Heart left ventricle (tissue), 13 donors: ENCODE data around the gene REP15.

Source experiments
- CTCF ChIP-seq, 12 donors: fragments of 200-600 bp; sonication (generic) in 4 of 12; IDR thresholded peaks; one replicate each; pipeline versions ENCODE4 v1.5.0 to v1.8.0; 2018 to 2022; ENCODE audit warnings: antibody characterized with exemption in 12 of 12, mild to moderate bottlenecking in 5 of 12
- POLR2A ChIP-seq, 2 donors: fragments of 450-650 bp; IDR thresholded peaks; one replicate each; pipeline ENCODE4 v1.6.1; 2017; ENCODE audit warnings: antibody characterized with exemption in 2 of 2, mild to moderate bottlenecking in 2 of 2, moderate library complexity in 2 of 2
- donor health status: ischemic (EF 13 %, LVEDD 7.1; RV severe dilation, severe dysfunction).
- donor health status: DM: no; HTN: yes; CAD: no.
- donor health status: DM: no; HTN: no; CAD: no.
- donor health status: ischemic (EF 25% LVEDD 6.9; RV normal size, moderate dysfunction).
- donor health status: ischemic (EF 25% LVEDD 5.7; RV mildly dilated, moderate dysfunction).
- donor health status: ischemic (EF 35%, LVEDD 5.7; RV mildly dilated, moderate dysfunction).
- donor health status: nonischemic (EF 11% LVEDD 7.7; RV severe dilation, severe dysfunction).
- donor health status: DM: yes; HTN: yes; CAD: no.
- donor health status: PGD.
- donor health status: ischemic (EF 29% LVEDD 5.4; RV normal size, mild dysfunction).
- donor health status: nonischemic (EF 23%, LVEDD 6.1; RV moderate dilation, normal function).

GRCh38 chr12:27667540-27667939 is 28.7 kb upstream of the REP15 start:
- TF ChIP-seq CTCF (IDR thresholded peaks at IDR 0.05): no peak
- TF ChIP-seq POLR2A (IDR thresholded peaks at IDR 0.05): no peak
